Neural cell (in vitro differentiated cells): Measurements from ENCODE around the gene KRTAP5-2. TPM values are rescaled to one million over a fixed set of nuclear protein-coding genes. Genes with fewer than 3 reads are reported as not detected.
"Not testable (repeated sequence)": the region's sequence is repeated elsewhere in the genome, so short reads cannot be mapped to it uniquely, and the experiment has no call there.

Source experiments
- H2AFZ ChIP-seq: fragments of 200-600, 300-800 bp; sonication (generic), shearing (Covaris generic); 2 replicates; pipeline ENCODE4 v1.6.0; 2014; ENCODE audit warnings: low read depth, mild to moderate bottlenecking, antibody characterized with exemption, low read length, moderate library complexity
- H3F3A ChIP-seq: fragments of 200-600 bp; shearing (Covaris generic); 2 replicates; pipeline ENCODE4 v1.6.1; 2016; ENCODE audit warnings: mild to moderate bottlenecking, moderate library complexity, mixed read lengths, antibody characterized with exemption, low read length; ENCODE audit not compliant: insufficient read depth, poor library complexity, severe bottlenecking
- H3K27ac ChIP-seq: fragments of 200-600, 300-800 bp; sonication (generic), shearing (Covaris generic); 2 replicates; pipeline ENCODE4 v1.5.1; 2014; ENCODE audit warnings: mild to moderate bottlenecking, low read length, moderate library complexity
- H3K27me3 ChIP-seq: fragments of 300-800, 200-600 bp; sonication (generic), shearing (Covaris generic); 2 replicates; pipeline ENCODE4 v1.6.0; 2014; ENCODE audit warnings: mild to moderate bottlenecking, low read depth, low read length, moderate library complexity; ENCODE audit not compliant: insufficient read depth
- H3K36me3 ChIP-seq: fragments of 300-800, 200-600 bp; sonication (generic), shearing (Covaris generic); 2 replicates; pipeline ENCODE4 v1.5.1; 2014; ENCODE audit warnings: mild to moderate bottlenecking, antibody characterized with exemption, low read length, moderate library complexity; ENCODE audit not compliant: insufficient read depth
- H3K4me2 ChIP-seq: fragments of 300-800, 200-600 bp; sonication (generic), shearing (Covaris generic); 2 replicates; pipeline ENCODE4 v1.6.0; 2014; ENCODE audit warnings: mild to moderate bottlenecking, low read length
- H3K4me3 ChIP-seq: fragments of 300-800, 200-600 bp; sonication (generic), shearing (Covaris generic); 2 replicates; pipeline ENCODE4 v1.5.1; 2014; ENCODE audit warnings: mild to moderate bottlenecking, low read length, moderate library complexity
- H3K79me2 ChIP-seq: fragments of 200-600 bp; shearing (Covaris generic); replicated peaks from 2 replicates; pipeline ENCODE4 v1.6.0; 2014; ENCODE audit warnings: mild to moderate bottlenecking, low read length, moderate library complexity; ENCODE audit not compliant: insufficient read depth
- H3K9ac ChIP-seq: fragments of 300-800, 200-600 bp; sonication (generic), shearing (Covaris generic); 2 replicates; pipeline ENCODE4 v1.6.1; 2016; ENCODE audit warnings: mild to moderate bottlenecking, low read length, mixed read lengths
- H3K9me2 ChIP-seq: fragments of 200-600 bp; shearing (Covaris generic); 2 replicates; pipeline ENCODE4 v1.6.1; 2016; ENCODE audit warnings: mild to moderate bottlenecking, low read length, mixed read lengths; ENCODE audit not compliant: insufficient read depth
- H3K9me3 ChIP-seq: fragments of 200-600, 300-800 bp; sonication (generic), shearing (Covaris generic); 2 replicates; pipeline ENCODE4 v1.6.1; 2016; ENCODE audit warnings: mild to moderate bottlenecking, mixed run types, low read length, moderate library complexity, mixed read lengths
- H4K20me1 ChIP-seq: fragments of 200-600 bp; shearing (Covaris generic); 2 replicates; pipeline ENCODE4 v1.6.1; 2016; ENCODE audit warnings: mild to moderate bottlenecking, mixed run types; ENCODE audit not compliant: insufficient read depth
- EP300 ChIP-seq: fragments of 450-650 bp; conservative IDR thresholded peaks from 2 replicates; pipeline ENCODE4 v1.6.1; 2014; ENCODE audit warnings: antibody characterized with exemption, mild to moderate bottlenecking, moderate library complexity; ENCODE audit not compliant: poor library complexity, severe bottlenecking
- EZH2 ChIP-seq: fragments of 200-600, 300-800 bp; shearing (Covaris generic), sonication (generic); IDR thresholded peaks from 2 replicates; pipeline ENCODE4 v1.6.1; 2014; ENCODE audit warnings: antibody characterized with exemption, low read length, borderline replicate concordance, mild to moderate bottlenecking; ENCODE audit not compliant: insufficient read depth, poor library complexity, severe bottlenecking
- POLR2AphosphoS5 ChIP-seq: IDR thresholded peaks from 2 replicates; pipeline ENCODE4 v1.6.1; 2012
- RAD21 ChIP-seq: fragments of 450-650 bp; conservative IDR thresholded peaks from 2 replicates; pipeline ENCODE4 v1.6.1; 2014; ENCODE audit warnings: antibody characterized with exemption, mild to moderate bottlenecking, moderate library complexity
- REST ChIP-seq: IDR thresholded peaks from 2 replicates; pipeline ENCODE4 v1.6.1; 2012; ENCODE audit warnings: borderline replicate concordance
- SMC3 ChIP-seq: fragments of 450-650 bp; conservative IDR thresholded peaks from 2 replicates; pipeline ENCODE4 v1.6.1; 2014; ENCODE audit warnings: antibody characterized with exemption, mild to moderate bottlenecking, moderate library complexity; ENCODE audit not compliant: poor library complexity
- TAF1 ChIP-seq: IDR thresholded peaks from 2 replicates; pipeline ENCODE4 v1.6.1; 2012; ENCODE audit warnings: low read depth
- polyA minus RNA-seq: library from RNA; depleted of rRNA, polyadenylated mRNA; stranded (reverse); fragments of >200 nt; gene quantifications from 2 replicates; pipeline ENCODE4 v1.2.3, GENCODE V29; 2014
- polyA plus RNA-seq: library from polyadenylated mRNA; depleted of rRNA; stranded (reverse); fragments of >200 nt; gene quantifications from 2 replicates; pipeline ENCODE4 v1.2.3, GENCODE V29; 2014

Gene KRTAP5-2
- polyA plus RNA-seq (not detected in 2 replicates), polyA minus RNA-seq (not detected in 2 replicates)

GRCh38 chr11:1597994-1598380, at the start of gene KRTAP5-2:
Gene KRTAP5-2, minus strand, starts transcription at chr11:1598294. Its CDS starts 44 bp downstream, at chr11:1598250.
- Histone ChIP-seq H3K27me3 (no peaks in the 10 kb centered on the region), H2AFZ (no peak within 1 kb of the TSS), H3K9me2 (no peaks in the 10 kb centered on the region), H3K79me2 (no peaks in the 10 kb centered on the region), H3K4me3 (no peak within 1 kb of the TSS), H3K9ac (no peak within 1 kb of the TSS), H3F3A (no peaks in the 10 kb centered on the region), H3K27ac (no peak within 1 kb of the TSS), H3K4me2 (no peak within 1 kb of the TSS), H3K9me3 (no peaks in the 10 kb centered on the region), H3K36me3 (no peaks in the 10 kb centered on the region), H4K20me1 (no peaks in the 10 kb centered on the region)
- TF ChIP-seq TAF1 (no peak), RAD21 (no peak), EZH2 (no peak), SMC3 (no peak), REST (no peak), EP300 (no peak)

- not testable (repeated sequence) for H3K9ac ChIP-seq, H3F3A ChIP-seq, H3K79me2 ChIP-seq, H2AFZ ChIP-seq, H3K9me3 ChIP-seq, H3K27ac ChIP-seq, H3K4me2 ChIP-seq, H4K20me1 ChIP-seq, H3K9me2 ChIP-seq, H3K27me3 ChIP-seq, H3K36me3 ChIP-seq, H3K4me3 ChIP-seq
These were observed 48.4 kb upstream of the KRTAP5-2 start for GRCh38 chr11:1646540-1646939.

- Histone ChIP-seq H3K9ac (no peak overlapping the region), H3K79me2 (no peaks in the 10 kb centered on the region), H3K27ac (no peak overlapping the region), H3K4me3 (no peak overlapping the region), H3K9me2 (no peaks in the 10 kb centered on the region), H4K20me1 (no peaks in the 10 kb centered on the region), H3K27me3 (no peaks in the 10 kb centered on the region), H3K36me3 (no peaks in the 10 kb centered on the region), H3F3A (no peaks in the 10 kb centered on the region), H3K9me3 (no peaks in the 10 kb centered on the region), H2AFZ (no peak overlapping the region), H3K4me2 (no peak overlapping the region)
- no peak for TF ChIP-seq EP300
- no peak for TF ChIP-seq TAF1
- no peak for TF ChIP-seq RAD21
- no peak for TF ChIP-seq POLR2AphosphoS5
These were observed 47.3 kb upstream of the KRTAP5-2 start for GRCh38 chr11:1645357-1645821.
